ENCODE data around the gene ACER3. TPM values are rescaled to one million over a fixed set of nuclear protein-coding genes. Genes with fewer than 3 reads are reported as not detected.

The ACER3 gene
- total and polyA plus RNA-seq, 2 experiments from 2014 or later, result 17.1 to 18.3 TPM

DNA sequence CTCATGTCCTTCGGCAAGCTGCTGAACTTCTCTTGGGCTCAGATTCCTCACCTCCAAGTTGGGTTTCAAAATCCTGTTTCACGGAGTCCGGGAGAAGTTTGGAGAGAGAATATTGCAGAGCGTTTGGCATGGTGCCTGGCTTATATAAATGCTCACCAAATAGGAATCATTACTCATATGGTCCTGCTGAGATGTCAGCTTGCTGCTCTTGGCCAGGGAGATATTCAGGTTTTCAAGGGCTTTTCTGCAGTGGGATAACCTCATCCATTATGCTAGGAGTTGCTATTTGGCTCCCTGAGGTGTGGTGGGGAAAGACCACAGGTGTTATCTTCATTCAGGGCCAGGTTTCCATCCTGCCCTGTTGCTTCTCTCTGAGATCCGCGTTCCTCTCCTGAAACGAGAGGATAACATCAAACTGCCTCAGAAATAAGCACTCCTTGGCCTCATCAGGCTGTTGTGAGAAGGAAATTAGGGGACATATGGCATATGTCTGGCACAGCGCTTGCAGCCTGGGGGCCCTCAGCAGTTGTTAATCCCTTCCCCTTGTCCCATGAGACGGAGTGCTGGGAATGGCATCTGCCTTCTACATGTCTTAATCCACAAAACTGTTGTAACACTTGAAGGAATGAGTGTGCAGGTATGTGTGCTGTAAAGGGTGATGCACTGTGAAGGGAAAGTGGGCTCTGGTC, 29.9 kb upstream of the ACER3 start:
- Histone ChIP-seq H4K20me1 (ENCODE audit: insufficient read depth, poor library complexity, severe bottlenecking) (no peaks in the 10 kb centered on the region), H3K79me2 (no peaks in the 10 kb centered on the region), H3K36me3 (replicated peaks; ENCODE audit: insufficient read depth, low read depth) (no peaks in the 10 kb centered on the region), H3K4me3 (no peak overlapping the region), H3K4me2 (no peak overlapping the region), H3K9me2 (replicated peaks; ENCODE audit: insufficient read depth) (no peaks in the 10 kb centered on the region), H2AFZ (no peak overlapping the region), H3K4me1 (ENCODE audit: insufficient read depth) (peaks cover 11% of the 10 kb centered on the region), H3K9me3 (ENCODE audit: low read depth) (no peaks in the 10 kb centered on the region), H3K27ac (no peak overlapping the region), H3K27me3 (no peaks in the 10 kb centered on the region)
- 57% methylated on average over 9 of the region's 9 CpGs for WGBS (ENCODE audit: low lambda C conversion rate, missing lambda C conversion rate)
- no peak for TF ChIP-seq EZH2 (IDR thresholded peaks at IDR 0.05; ENCODE audit: borderline replicate concordance)
- TF ChIP-seq, protein P1, sequence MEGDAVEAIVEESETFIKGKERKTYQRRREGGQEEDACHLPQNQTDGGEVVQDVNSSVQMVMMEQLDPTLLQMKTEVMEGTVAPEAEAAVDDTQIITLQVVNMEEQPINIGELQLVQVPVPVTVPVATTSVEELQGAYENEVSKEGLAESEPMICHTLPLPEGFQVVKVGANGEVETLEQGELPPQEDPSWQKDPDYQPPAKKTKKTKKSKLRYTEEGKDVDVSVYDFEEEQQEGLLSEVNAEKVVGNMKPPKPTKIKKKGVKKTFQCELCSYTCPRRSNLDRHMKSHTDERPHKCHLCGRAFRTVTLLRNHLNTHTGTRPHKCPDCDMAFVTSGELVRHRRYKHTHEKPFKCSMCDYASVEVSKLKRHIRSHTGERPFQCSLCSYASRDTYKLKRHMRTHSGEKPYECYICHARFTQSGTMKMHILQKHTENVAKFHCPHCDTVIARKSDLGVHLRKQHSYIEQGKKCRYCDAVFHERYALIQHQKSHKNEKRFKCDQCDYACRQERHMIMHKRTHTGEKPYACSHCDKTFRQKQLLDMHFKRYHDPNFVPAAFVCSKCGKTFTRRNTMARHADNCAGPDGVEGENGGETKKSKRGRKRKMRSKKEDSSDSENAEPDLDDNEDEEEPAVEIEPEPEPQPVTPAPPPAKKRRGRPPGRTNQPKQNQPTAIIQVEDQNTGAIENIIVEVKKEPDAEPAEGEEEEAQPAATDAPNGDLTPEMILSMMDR (IDR thresholded peaks at IDR 0.05; ENCODE audit: poor library complexity), result no peak
- TF ChIP-seq EZH2phosphoT487 (IDR thresholded peaks at IDR 0.05; ENCODE audit: low read depth, severe bottlenecking, unreplicated experiment), result no peak
- DNase-seq (ENCODE audit: low spot score), result peak; percentile 33

DNA sequence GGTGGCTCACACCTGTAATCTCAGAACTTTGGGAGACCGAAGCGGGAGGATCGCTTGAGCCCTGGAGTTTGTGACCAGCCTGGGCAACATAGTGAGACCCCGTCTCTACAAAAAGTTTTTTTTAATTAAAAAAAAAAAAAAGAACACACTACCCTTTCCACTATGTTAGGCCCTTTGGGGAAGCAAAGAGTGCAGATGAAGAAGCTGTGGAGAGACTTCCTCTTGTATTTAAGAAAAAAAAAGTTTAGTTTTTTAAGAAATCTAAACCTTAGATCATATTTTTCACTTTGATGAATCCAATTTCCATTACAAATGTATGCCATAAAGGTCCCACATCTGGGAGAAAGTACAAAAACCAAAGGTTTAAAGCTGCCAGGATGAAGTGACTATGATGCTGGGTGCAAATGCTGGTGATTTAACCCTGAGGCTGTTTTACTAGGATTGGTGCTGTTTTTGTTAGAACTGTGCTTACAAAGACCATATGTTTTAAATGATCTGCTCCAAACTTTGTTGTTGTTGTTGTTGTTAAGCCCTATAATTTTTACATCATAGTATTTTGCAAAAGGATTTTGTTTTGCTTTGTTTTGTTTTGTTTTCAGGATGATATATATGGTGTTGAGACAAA, 28.9 kb upstream of the ACER3 start:
- Histone ChIP-seq H3K36me3 (replicated peaks; ENCODE audit: insufficient read depth, low read depth) (no peaks in the 10 kb centered on the region), H4K20me1 (ENCODE audit: insufficient read depth, poor library complexity, severe bottlenecking) (no peaks in the 10 kb centered on the region), H3K27me3 (no peaks in the 10 kb centered on the region), H3K9me3 (ENCODE audit: low read depth) (no peaks in the 10 kb centered on the region), H3K79me2 (no peaks in the 10 kb centered on the region), H3K9me2 (replicated peaks; ENCODE audit: insufficient read depth) (no peaks in the 10 kb centered on the region), H3K4me2 (no peak overlapping the region), H3K4me3 (no peak overlapping the region), H3K4me1 (ENCODE audit: insufficient read depth) (peaks cover 11% of the 10 kb centered on the region), H2AFZ (no peak overlapping the region), H3K27ac (no peak overlapping the region)
- DNase-seq (ENCODE audit: low spot score), result no peak
- TF ChIP-seq EZH2phosphoT487 (IDR thresholded peaks at IDR 0.05; ENCODE audit: low read depth, severe bottlenecking, unreplicated experiment) (no peak), EZH2 (IDR thresholded peaks at IDR 0.05; ENCODE audit: borderline replicate concordance) (no peak)
- TF ChIP-seq, protein P1 (IDR thresholded peaks at IDR 0.05; ENCODE audit: poor library complexity), result no peak
- 96% methylated on average over 4 of the region's 4 CpGs for WGBS (ENCODE audit: low lambda C conversion rate, missing lambda C conversion rate)

DNA sequence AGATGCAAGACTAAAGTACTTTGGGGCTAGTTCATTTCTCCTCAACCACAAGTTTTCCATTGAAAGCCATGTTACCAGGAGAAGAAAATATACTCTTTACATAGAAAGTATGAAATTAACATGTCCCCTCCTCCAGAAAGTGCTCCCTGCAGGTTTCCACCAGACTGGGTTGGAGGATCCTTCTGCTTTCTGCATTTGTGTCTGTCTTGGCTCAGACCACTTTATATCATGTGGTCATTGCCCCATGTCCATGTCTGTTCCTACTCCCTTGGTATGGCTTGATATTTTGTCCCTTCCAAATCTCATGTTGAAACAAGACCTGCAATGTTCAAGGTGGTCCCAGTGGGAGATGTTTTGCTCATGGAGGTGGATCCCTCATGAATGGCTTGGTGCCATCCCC, 28.4 kb upstream of the ACER3 start:
- Histone ChIP-seq H3K4me3 (no peak overlapping the region), H3K4me1 (ENCODE audit: insufficient read depth) (peaks cover 11% of the 10 kb centered on the region), H3K9me3 (ENCODE audit: low read depth) (no peaks in the 10 kb centered on the region), H3K79me2 (no peaks in the 10 kb centered on the region), H3K9me2 (replicated peaks; ENCODE audit: insufficient read depth) (no peaks in the 10 kb centered on the region), H4K20me1 (ENCODE audit: insufficient read depth, poor library complexity, severe bottlenecking) (no peaks in the 10 kb centered on the region), H3K27ac (no peak overlapping the region), H2AFZ (no peak overlapping the region), H3K4me2 (no peak overlapping the region), H3K27me3 (no peaks in the 10 kb centered on the region), H3K36me3 (replicated peaks; ENCODE audit: insufficient read depth, low read depth) (no peaks in the 10 kb centered on the region)
- TF ChIP-seq EZH2phosphoT487 (IDR thresholded peaks at IDR 0.05; ENCODE audit: low read depth, severe bottlenecking, unreplicated experiment) (no peak), EZH2 (IDR thresholded peaks at IDR 0.05; ENCODE audit: borderline replicate concordance) (no peak)
- TF ChIP-seq, protein P1 (IDR thresholded peaks at IDR 0.05; ENCODE audit: poor library complexity), result no peak
- DNase-seq (ENCODE audit: low spot score), result no peak

All from hepatocyte (in vitro differentiated cells).